ENCODE results near the gene NOL8.

The NOL8 gene

GRCh38 chr9:92312887-92313623, 12.1 kb downstream of the NOL8 start:
- no peak for DNase-seq (ENCODE audit: low read depth, low spot score)

- DNase-seq (ENCODE audit: low read depth, low spot score) = no peak
Measured at GRCh38 chr9:92310562-92310961, 14.6 kb downstream of the NOL8 start.

GRCh38 chr9:92308893-92309292, 16.3 kb downstream of the NOL8 start:
- DNase-seq (ENCODE audit: low read depth, low spot score) = no peak

- no peak for DNase-seq (ENCODE audit: low read depth, low spot score)
Measured at GRCh38 chr9:92300936-92301335, 24.2 kb downstream of the NOL8 start.

- no peak for DNase-seq (ENCODE audit: low read depth, low spot score)
Measured at GRCh38 chr9:92299116-92299515, 26.0 kb downstream of the NOL8 start.

- DNase-seq (ENCODE audit: low read depth, low spot score) = no peak
Measured at GRCh38 chr9:92298036-92298435, 27.1 kb downstream of the NOL8 start.

GRCh38 chr9:92297611-92298010, 27.5 kb downstream of the NOL8 start:
- no peak for DNase-seq (ENCODE audit: low read depth, low spot score)

- DNase-seq (ENCODE audit: low read depth, low spot score) = no peak
Measured at GRCh38 chr9:92295827-92296258, 29.3 kb downstream of the NOL8 start.

GRCh38 chr9:92295240-92295790, 29.8 kb downstream of the NOL8 start:
- no peak for DNase-seq (ENCODE audit: low read depth, low spot score)

GRCh38 chr9:92294297-92294676, 30.9 kb downstream of the NOL8 start:
- no peak for DNase-seq (ENCODE audit: low read depth, low spot score)

- peak; percentile 98 for DNase-seq (ENCODE audit: low read depth, low spot score)
Measured at GRCh38 chr9:92293452-92294296, 31.5 kb downstream of the NOL8 start, which contains the start of gene IARS1. TSS of gene IARS1 (minus strand) at chr9:92293697. CDS start at chr9:92289419, 4,278 bp downstream.

- DNase-seq (ENCODE audit: low read depth, low spot score) = no peak
Measured at GRCh38 chr9:92293075-92293354, 32.1 kb downstream of the NOL8 start.

GRCh38 chr9:92292338-92293074, 32.6 kb downstream of the NOL8 start:
- no peak for DNase-seq (ENCODE audit: low read depth, low spot score)

- DNase-seq (ENCODE audit: low read depth, low spot score) = no peak
Measured at GRCh38 chr9:92291577-92291976, 33.6 kb downstream of the NOL8 start.

GRCh38 chr9:92290785-92291429, 34.2 kb downstream of the NOL8 start:
- DNase-seq (ENCODE audit: low read depth, low spot score) = no peak

GRCh38 chr9:92289708-92290390, 35.3 kb downstream of the NOL8 start:
- DNase-seq (ENCODE audit: low read depth, low spot score) = no peak

- no peak for DNase-seq (ENCODE audit: low read depth, low spot score)
Measured at GRCh38 chr9:92279302-92279701, 45.8 kb downstream of the NOL8 start.

- DNase-seq (ENCODE audit: low read depth, low spot score) = no peak
Measured at GRCh38 chr9:92278110-92278509, 47.0 kb downstream of the NOL8 start.

- no peak for DNase-seq (ENCODE audit: low read depth, low spot score)
Measured at GRCh38 chr9:92276331-92277032, 48.7 kb downstream of the NOL8 start.

- DNase-seq (ENCODE audit: low read depth, low spot score) = no peak
Measured at GRCh38 chr9:92275541-92275940, 49.6 kb downstream of the NOL8 start.

Data from activated naive CD8-positive, alpha-beta T cell treated with anti-CD3 and anti-CD28 coated beads, Interleukin-2, amount 50 U/mL, for 16 hours (primary cell).